Measurements from ENCODE around the gene SPRR4. TPM values are rescaled to one million over a fixed set of nuclear protein-coding genes. Genes with fewer than 3 reads are reported as not detected.

The SPRR4 gene, protein sequence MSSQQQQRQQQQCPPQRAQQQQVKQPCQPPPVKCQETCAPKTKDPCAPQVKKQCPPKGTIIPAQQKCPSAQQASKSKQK
- not detected for total RNA-seq

GRCh38 chr1:152970495-152970894, at the start of gene SPRR4:
SPRR4 (plus strand) TSS chr1:152970648; CDS start chr1:152971891, 1,243 bp downstream.
- Mint-ChIP-seq H3K27ac (no peak within 1 kb of the TSS), H3K27me3 (peaks cover 10% of the 10 kb centered on the region), H3K9me3 (no peaks in the 10 kb centered on the region), H3K36me3 (ENCODE audit: low read depth) (no peaks in the 10 kb centered on the region), H3K4me3 (no peak within 1 kb of the TSS), H3K4me1 (ENCODE audit: low read depth) (no peaks in the 10 kb centered on the region)
- POLR2A ChIA-PET = no interaction called here
- intact Hi-C loops (cut with micrococcal nuclease) = no loop called here
- DNase-seq (no peak), ATAC-seq (no peak)
- CTCF ChIA-PET = no interaction called here
- no peak for TF ChIP-seq CTCF (IDR thresholded peaks at IDR 0.05)

DNA sequence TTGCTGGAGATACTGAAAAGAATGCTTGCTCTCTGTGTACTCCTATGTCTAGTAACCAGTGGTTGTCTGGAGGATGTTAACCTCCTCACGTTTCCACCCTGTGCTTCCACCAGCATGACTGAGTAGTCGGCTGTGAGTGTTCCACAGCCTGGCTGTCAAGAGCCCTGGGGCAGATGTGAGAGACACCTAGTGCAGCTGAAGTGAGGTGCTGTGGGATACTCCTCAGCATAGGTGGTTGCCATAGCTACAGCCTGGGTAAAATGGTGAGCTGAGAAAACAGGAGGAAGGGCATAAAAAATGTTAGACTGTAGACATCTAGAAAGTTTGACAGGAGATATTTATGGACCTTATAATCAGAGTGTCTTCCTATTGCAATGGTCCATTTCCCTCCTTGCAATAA, 46.3 kb upstream of the SPRR4 start:
- intact Hi-C loops (cut with micrococcal nuclease) = no loop called here
- POLR2A ChIA-PET = no interaction called here
- DNase-seq (no peak), ATAC-seq (no peak)
- H3K36me3 Mint-ChIP-seq (ENCODE audit: low read depth) = no peaks in the 10 kb centered on the region
- H3K27ac Mint-ChIP-seq = no peak overlapping the region
- H3K4me1 Mint-ChIP-seq (ENCODE audit: low read depth) = no peaks in the 10 kb centered on the region
- H3K4me3 Mint-ChIP-seq = no peak overlapping the region
- no peaks in the 10 kb centered on the region for H3K9me3 Mint-ChIP-seq
- H3K27me3 Mint-ChIP-seq = peaks cover 11% of the 10 kb centered on the region
- CTCF ChIA-PET = no interaction called here
- TF ChIP-seq CTCF (IDR thresholded peaks at IDR 0.05) = no peak

- H3K36me3 Mint-ChIP-seq (ENCODE audit: low read depth) = no peaks in the 10 kb centered on the region
- H3K9me3 Mint-ChIP-seq = no peaks in the 10 kb centered on the region
- no peaks in the 10 kb centered on the region for H3K4me1 Mint-ChIP-seq (ENCODE audit: low read depth)
- H3K27ac Mint-ChIP-seq = no peak overlapping the region
- ATAC-seq (no peak), DNase-seq (no peak)
- H3K4me3 Mint-ChIP-seq = no peak overlapping the region
- H3K27me3 Mint-ChIP-seq = peaks cover 13% of the 10 kb centered on the region
- POLR2A ChIA-PET = no interaction called here
- intact Hi-C loops (cut with micrococcal nuclease) = no loop called here
- CTCF ChIA-PET = interaction anchor here (0.7 to 1.9 kb wide), 5 partner anchors 13 to 272 kb away, joined by 4 to 11 read pairs (median 7); partner anchors contain the start of gene SMCP
- no peak for TF ChIP-seq CTCF (IDR thresholded peaks at IDR 0.05)
Measured at GRCh38 chr1:152926091-152926490, 44.4 kb upstream of the SPRR4 start.

- ChIA-PET POLR2A (no interaction called here), CTCF (interaction anchor here (1.1 kb wide), 1 partner anchor 60 kb away, joined by 3 read pairs; no protein-coding TSS in a partner anchor)
- Mint-ChIP-seq H3K4me3 (no peak overlapping the region), H3K36me3 (ENCODE audit: low read depth) (no peaks in the 10 kb centered on the region), H3K9me3 (no peaks in the 10 kb centered on the region), H3K4me1 (ENCODE audit: low read depth) (no peaks in the 10 kb centered on the region), H3K27ac (no peak overlapping the region), H3K27me3 (peaks cover 10% of the 10 kb centered on the region)
- no peak for TF ChIP-seq CTCF (IDR thresholded peaks at IDR 0.05)
- intact Hi-C loops (cut with micrococcal nuclease) = no loop called here
- no peak for DNase-seq
- ATAC-seq = no peak
Measured at GRCh38 chr1:152928671-152929070, 41.8 kb upstream of the SPRR4 start.

- peaks cover 12% of the 10 kb centered on the region for H3K27me3 Mint-ChIP-seq
- DNase-seq = no peak
- H3K27ac Mint-ChIP-seq = no peak overlapping the region
- H3K9me3 Mint-ChIP-seq = peaks cover 1% of the 10 kb centered on the region
- CTCF ChIA-PET = no interaction called here
- H3K4me3 Mint-ChIP-seq = no peak overlapping the region
- POLR2A ChIA-PET = no interaction called here
- H3K36me3 Mint-ChIP-seq (ENCODE audit: low read depth) = no peaks in the 10 kb centered on the region
- no peaks in the 10 kb centered on the region for H3K4me1 Mint-ChIP-seq (ENCODE audit: low read depth)
- ATAC-seq = no peak
- intact Hi-C loops (cut with micrococcal nuclease) = no loop called here
- no peak for TF ChIP-seq CTCF (IDR thresholded peaks at IDR 0.05)
Measured at GRCh38 chr1:152932170-152932811, 38.2 kb upstream of the SPRR4 start.
